Ovary (tissue), 9 donors: ENCODE data around the gene SDK1. TPM values are rescaled to one million over a fixed set of nuclear protein-coding genes. Genes with fewer than 3 reads are reported as not detected.

Experiments used
- DNase-seq, 5 donors: peaks; one replicate each; pipeline ENCODE4 v3.0.0-alpha.2; 2019 to 2020
- H3K27ac ChIP-seq, 2 donors: fragments of 200-600 bp; one replicate each; pipeline versions ENCODE4 v1.5.1 to v1.8.0; 2019 to 2022
- H3K27me3 ChIP-seq: fragments of 200-600 bp; one replicate; pipeline ENCODE4 v1.8.0; 2022
- H3K36me3 ChIP-seq: fragments of 200-600 bp; sonication (generic); one replicate; pipeline ENCODE4 v1.5.1; 2019
- H3K4me1 ChIP-seq: one replicate; pipeline ENCODE4 v1.8.1; 2013; ENCODE audit warnings: mild to moderate bottlenecking, moderate library complexity; ENCODE audit not compliant: insufficient read depth
- H3K4me3 ChIP-seq: fragments of 200-600 bp; sonication (generic); one replicate; pipeline ENCODE4 v1.5.1; 2017
- H3K9me3 ChIP-seq, 2 donors: fragments of 200-600 bp in 1 of 2; sonication (generic) in 1 of 2; one replicate each; pipeline versions ENCODE4 v1.5.1 to v1.8.1; 2013 to 2019; ENCODE audit warnings: mild to moderate bottlenecking in 1 of 2, moderate library complexity in 1 of 2
- EP300 ChIP-seq: sonication (generic); formaldehyde crosslinking; IDR thresholded peaks from one replicate; pipeline ENCODE4 v1.6.1; 2017; ENCODE audit warnings: antibody characterized with exemption
- POLR2A ChIP-seq: fragments of 450-650 bp; IDR thresholded peaks from one replicate; pipeline ENCODE4 v1.6.1; 2017; ENCODE audit warnings: antibody characterized with exemption, mild to moderate bottlenecking, moderate library complexity
- WGBS, 3 donors: extraction: QIAGEN DNeasy Blood & Tissue Kit in 1 of 3; methylation state at CpG; one replicate each; pipeline versions ENCODE4 v1.1.5 to v1.1.7; 2013 to 2017; 5-methylcytosine and 5-hydroxymethylcytosine counted together
- intact Hi-C, 4 donors: fragments of 100-400 bp; cut with DNase I; formaldehyde crosslinking; loops; one replicate each; pipeline versions ENCODE4 v1.11.0 to v1.15.1; 2022 to 2023
- polyA plus RNA-seq, 2 donors: library from polyadenylated mRNA; stranded (reverse); fragments of 200-250 nt in 1 of 2; fragments of 350-450 nt in 1 of 2; fragmentation: Illumina TruSeq in 1 of 2; extraction: RNeasy Lipid Tissue Mini Kit (QIAGEN cat#74804) in 1 of 2; gene quantifications; one replicate each; pipeline ENCODE4 v1.2.3, GENCODE V29; 2013 to 2014
- total RNA-seq, 7 donors: library from RNA; depleted of rRNA in 2 of 7; stranded (reverse); fragments of >200 nt in 2 of 7; fragmentation: NEBNext Ultra II Directional in 3 of 7; extraction: Animal tissue kit (Norgen Biotek cat#: 25700) in 3 of 7; gene quantifications; one replicate each; pipeline versions ENCODE4 v1.1.0 to v1.2.4, GENCODE V29; 2016 to 2023
- TF ChIP-seq, protein P1 (sequence below), 3 donors: fragments of 450-650 bp in 2 of 3; fragments of 200-600 bp in 1 of 3; IDR thresholded peaks; one replicate each; pipeline versions ENCODE4 v1.5.1 to v1.8.0; 2016 to 2022; ENCODE audit warnings: antibody characterized with exemption in 3 of 3, mild to moderate bottlenecking in 1 of 3
- donor health status: DM: no; HTN: no; CAD: no; lungs with moderate emphysema.
- donor health status: DM: no; HTN: no; CAD: no.
- donor health status: Bipolar disorder and iron deficiency.
- donor health status: DM: yes; HTN: yes; CAD: no.
- donor health status: DM: no; HTN: no; CAD: no.
- donor health status: DM: yes; HTN: yes; CAD: no.

SDK1 gene
- total and polyA plus RNA-seq, 9 donors: 1.2 to 13.3 (median 4.4) TPM

DNA sequence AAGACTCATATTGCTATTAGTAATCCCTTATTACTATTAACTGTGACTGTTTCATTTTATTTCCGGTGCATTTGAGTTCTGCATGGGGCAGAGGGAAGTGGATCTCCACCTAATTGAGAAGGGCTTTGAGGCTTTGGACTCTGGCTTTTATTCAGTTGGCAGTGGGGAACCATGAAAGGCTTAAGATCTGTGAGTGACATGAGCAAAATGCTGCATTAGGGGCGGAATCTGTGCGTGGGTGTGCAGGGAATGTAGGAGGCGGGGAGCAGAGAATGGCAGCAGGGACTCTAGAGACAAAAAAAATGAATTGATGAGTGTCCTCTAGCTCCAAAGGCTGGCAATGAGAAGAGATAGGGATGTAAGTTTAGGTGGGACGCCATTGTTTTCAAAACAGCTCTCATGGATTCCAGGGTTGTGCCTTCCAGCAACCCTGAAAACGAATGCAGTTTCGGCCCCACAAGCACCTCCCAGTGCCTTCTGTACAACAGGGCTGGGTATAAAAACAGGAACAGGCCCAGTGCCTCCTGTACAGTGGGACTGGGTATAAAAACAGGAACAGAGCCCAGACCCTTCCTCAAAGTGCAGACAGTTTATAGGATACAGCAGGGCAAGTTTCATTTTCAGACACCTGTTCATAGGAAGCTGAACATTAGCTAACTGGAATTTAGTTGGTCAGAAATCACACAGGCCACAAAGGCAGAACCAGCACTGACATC lies 717.7 kb downstream of the SDK1 start:
- TF ChIP-seq EP300: no peak
- no peak for TF ChIP-seq POLR2A
- TF ChIP-seq, protein P1, sequence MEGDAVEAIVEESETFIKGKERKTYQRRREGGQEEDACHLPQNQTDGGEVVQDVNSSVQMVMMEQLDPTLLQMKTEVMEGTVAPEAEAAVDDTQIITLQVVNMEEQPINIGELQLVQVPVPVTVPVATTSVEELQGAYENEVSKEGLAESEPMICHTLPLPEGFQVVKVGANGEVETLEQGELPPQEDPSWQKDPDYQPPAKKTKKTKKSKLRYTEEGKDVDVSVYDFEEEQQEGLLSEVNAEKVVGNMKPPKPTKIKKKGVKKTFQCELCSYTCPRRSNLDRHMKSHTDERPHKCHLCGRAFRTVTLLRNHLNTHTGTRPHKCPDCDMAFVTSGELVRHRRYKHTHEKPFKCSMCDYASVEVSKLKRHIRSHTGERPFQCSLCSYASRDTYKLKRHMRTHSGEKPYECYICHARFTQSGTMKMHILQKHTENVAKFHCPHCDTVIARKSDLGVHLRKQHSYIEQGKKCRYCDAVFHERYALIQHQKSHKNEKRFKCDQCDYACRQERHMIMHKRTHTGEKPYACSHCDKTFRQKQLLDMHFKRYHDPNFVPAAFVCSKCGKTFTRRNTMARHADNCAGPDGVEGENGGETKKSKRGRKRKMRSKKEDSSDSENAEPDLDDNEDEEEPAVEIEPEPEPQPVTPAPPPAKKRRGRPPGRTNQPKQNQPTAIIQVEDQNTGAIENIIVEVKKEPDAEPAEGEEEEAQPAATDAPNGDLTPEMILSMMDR (IDR thresholded peaks at IDR 0.05): no peak
- Histone ChIP-seq H3K27me3 (no peaks in the 10 kb centered on the region), H3K9me3 (no peaks in the 10 kb centered on the region), H3K27ac (no peak overlapping the region), H3K4me1 (no peaks in the 10 kb centered on the region), H3K36me3 (no peaks in the 10 kb centered on the region), H3K4me3 (no peak overlapping the region)
- intact Hi-C loops: no loop called here
- 89 to 94% (median 91%) methylated on average over 7 of the region's 7 CpGs for WGBS, 3 donors
- no peak for DNase-seq

DNA sequence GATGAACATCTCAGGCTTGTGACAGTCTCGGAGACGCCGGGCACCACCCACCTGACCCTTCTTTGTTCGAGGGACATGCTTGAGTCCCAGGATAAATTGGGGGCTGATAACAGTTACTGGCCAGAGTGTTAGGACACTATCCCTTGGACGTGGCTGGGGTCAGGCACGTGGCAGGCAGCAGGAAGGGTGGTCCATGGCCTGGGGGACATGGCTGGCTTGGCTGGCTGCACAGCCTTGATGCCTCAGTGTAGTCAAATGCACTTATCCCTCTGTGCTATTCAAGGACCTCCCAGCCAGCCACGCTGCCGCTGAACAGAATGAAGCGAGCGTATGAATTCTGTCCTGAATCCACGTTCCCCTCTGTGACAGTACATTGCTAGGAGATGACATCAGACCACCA lies 719.0 kb downstream of the SDK1 start:
- Histone ChIP-seq H3K27me3 (no peaks in the 10 kb centered on the region), H3K4me1 (no peaks in the 10 kb centered on the region), H3K4me3 (no peak overlapping the region), H3K36me3 (no peaks in the 10 kb centered on the region), H3K9me3 (no peaks in the 10 kb centered on the region), H3K27ac (no peak overlapping the region)
- intact Hi-C loops: no loop called here
- no peak for TF ChIP-seq EP300
- no peak for TF ChIP-seq POLR2A
- TF ChIP-seq, protein P1 (IDR thresholded peaks at IDR 0.05): no peak
- 87 to 96% (median 89%) methylated on average over 11 of the region's 11 CpGs for WGBS, 3 donors
- DNase-seq: no peak

DNA sequence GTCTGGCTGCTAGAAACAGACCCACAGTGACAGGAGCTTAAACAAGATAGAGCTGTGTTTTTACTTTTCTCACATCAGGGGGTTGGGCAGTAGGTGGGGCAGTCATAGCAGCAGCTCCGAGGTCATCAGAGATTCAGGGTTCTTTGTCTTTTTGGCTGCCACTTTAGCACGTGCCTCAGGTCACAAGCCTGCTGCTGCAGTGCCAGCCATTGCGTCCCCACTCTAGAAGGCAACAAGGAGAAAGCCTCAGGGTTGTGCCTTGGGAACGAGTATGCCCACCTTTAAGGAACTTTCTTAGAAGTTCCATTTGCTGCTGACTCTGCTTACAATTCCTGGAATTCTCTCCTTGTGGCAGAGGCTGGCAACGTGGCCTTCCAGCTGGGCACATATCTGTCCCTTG lies 720.4 kb downstream of the SDK1 start:
- Histone ChIP-seq H3K4me3 (no peak overlapping the region), H3K4me1 (no peaks in the 10 kb centered on the region), H3K36me3 (no peaks in the 10 kb centered on the region), H3K27me3 (no peaks in the 10 kb centered on the region), H3K9me3 (no peaks in the 10 kb centered on the region), H3K27ac (no peak overlapping the region)
- no peak for DNase-seq
- TF ChIP-seq EP300: no peak
- TF ChIP-seq, protein P1 (IDR thresholded peaks at IDR 0.05): no peak
- TF ChIP-seq POLR2A: no peak
- 85 to 95% (median 91%) methylated on average over 5 of the region's 5 CpGs for WGBS, 3 donors
- intact Hi-C loops: no loop called here

DNA sequence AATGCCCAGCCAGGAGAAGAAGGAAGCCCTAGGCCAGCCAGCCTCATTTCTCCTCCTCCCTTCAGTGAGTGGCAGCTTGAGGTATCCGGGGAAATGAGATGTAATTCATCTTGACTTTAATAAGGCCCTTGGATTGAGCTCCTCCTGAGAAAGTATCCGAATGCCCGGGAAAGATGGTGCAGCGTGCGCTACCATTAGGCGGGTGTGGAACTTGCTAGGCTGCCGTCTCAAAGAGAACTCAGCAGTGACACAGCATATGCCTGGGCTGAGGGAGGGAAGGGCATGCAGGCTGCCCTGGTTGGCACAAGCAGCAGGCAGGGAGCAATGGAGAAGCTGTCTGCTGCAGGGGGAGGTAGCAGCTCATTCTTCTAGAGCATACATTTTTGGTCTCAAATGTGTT lies 721.2 kb downstream of the SDK1 start:
- intact Hi-C loops: no loop called here
- Histone ChIP-seq H3K27ac (no peak overlapping the region), H3K4me3 (no peak overlapping the region), H3K9me3 (no peaks in the 10 kb centered on the region), H3K4me1 (no peaks in the 10 kb centered on the region), H3K36me3 (no peaks in the 10 kb centered on the region), H3K27me3 (no peaks in the 10 kb centered on the region)
- WGBS, 3 donors: 70 to 81% (median 77%) methylated on average over 7 of the region's 7 CpGs
- no peak for DNase-seq
- TF ChIP-seq EP300 (no peak), POLR2A (no peak)
- TF ChIP-seq, protein P1 (IDR thresholded peaks at IDR 0.05): no peak
